Upper lobe of right lung (tissue), 1 donor: ENCODE data around the gene HES7. TPM values are rescaled to one million over a fixed set of nuclear protein-coding genes. Genes with fewer than 3 reads are reported as not detected.

Experiments used
- ATAC-seq: fragments of 200-7000 bp; cut with Tn5 transposase; one replicate; pipeline ENCODE4 v1.9.1; 2020; ENCODE audit warnings: mild to moderate bottlenecking, moderate library complexity
- DNase-seq: peaks from one replicate; pipeline ENCODE4 v3.0.0-alpha.2; 2020
- H3K27ac ChIP-seq: fragments of 200-600 bp; one replicate; pipeline ENCODE4 v1.8.0; 2022
- H3K27me3 ChIP-seq: fragments of 200-600 bp; one replicate; pipeline ENCODE4 v1.8.0; 2022; ENCODE audit warnings: mild to moderate bottlenecking
- H3K36me3 ChIP-seq: fragments of 200-600 bp; one replicate; pipeline ENCODE4 v1.8.0; 2022
- H3K4me1 ChIP-seq: fragments of 200-600 bp; one replicate; pipeline ENCODE4 v1.8.0; 2022
- H3K4me3 ChIP-seq: fragments of 200-600 bp; one replicate; pipeline ENCODE4 v1.8.0; 2022; ENCODE audit warnings: mild to moderate bottlenecking
- H3K9me3 ChIP-seq: fragments of 200-600 bp; one replicate; pipeline ENCODE4 v1.8.0; 2022
- intact Hi-C: fragments of 100-400 bp; cut with DNase I; formaldehyde crosslinking; loops from one replicate; pipeline ENCODE4 v1.11.0; 2022
- total RNA-seq: library from RNA; stranded (reverse); fragmentation: NEBNext Ultra II Directional; extraction: Animal tissue kit (Norgen Biotek cat#: 25700); gene quantifications from one replicate; pipeline ENCODE4 v1.2.1, GENCODE V29; 2021
- TF ChIP-seq, protein P1 (sequence below): fragments of 200-600 bp; IDR thresholded peaks from one replicate; pipeline ENCODE4 v1.8.0; 2022; ENCODE audit warnings: antibody characterized with exemption
- donor health status: DM: no; HTN: yes; CAD: no; lungs with severe emphysema.

Gene HES7
- total RNA-seq, 1 donor from 2014 or later: not detected

DNA sequence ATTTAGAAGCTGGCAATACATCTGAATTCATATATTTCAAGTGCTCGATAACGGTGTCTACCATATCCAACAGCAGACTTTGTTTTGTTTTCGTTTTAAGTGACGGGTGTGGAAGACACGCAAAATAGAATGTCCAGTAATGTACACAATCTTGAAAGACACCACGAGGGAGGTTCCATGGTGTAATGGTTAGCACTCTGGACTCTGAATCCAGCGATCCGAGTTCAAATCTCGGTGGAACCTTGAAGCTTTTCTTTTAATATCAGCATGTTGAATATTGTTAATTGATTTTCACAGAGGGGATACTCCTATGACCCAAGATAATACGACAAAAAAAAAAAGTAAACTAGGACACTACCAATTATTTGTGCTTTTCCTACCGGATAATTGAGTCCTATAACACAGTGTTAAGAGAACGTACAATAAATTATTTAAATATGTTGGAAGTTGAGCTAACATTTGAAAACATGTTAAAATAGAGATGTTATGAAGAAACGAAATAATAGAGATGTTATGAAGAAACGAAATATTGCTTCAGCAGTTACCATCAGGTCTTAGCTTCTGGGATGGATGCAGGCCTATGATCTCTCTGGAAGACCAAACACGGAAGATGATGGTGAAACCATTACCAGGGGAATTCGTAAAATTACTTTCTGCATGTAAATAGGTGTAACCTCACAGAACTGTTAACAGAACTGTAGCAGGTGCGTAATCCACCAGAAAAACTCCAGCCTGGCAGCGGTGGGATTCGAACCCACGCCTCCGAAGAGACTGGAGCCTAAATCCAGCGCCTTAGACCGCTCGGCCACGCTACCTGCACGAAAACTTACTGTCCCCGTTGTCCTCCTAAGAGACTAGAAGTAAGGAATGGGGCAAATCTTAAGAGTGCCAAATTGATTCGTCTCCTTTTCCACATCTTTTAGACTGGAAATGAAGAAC is 4.1 kb downstream of the HES7 start:
- Histone ChIP-seq H3K4me1 (peaks cover 63% of the 10 kb centered on the region), H3K27me3 (peaks cover 47% of the 10 kb centered on the region), H3K27ac (peak overlapping the region; percentile 68), H3K9me3 (no peaks in the 10 kb centered on the region), H3K4me3 (peak overlapping the region; percentile 67), H3K36me3 (no peaks in the 10 kb centered on the region)
- TF ChIP-seq, protein P1, sequence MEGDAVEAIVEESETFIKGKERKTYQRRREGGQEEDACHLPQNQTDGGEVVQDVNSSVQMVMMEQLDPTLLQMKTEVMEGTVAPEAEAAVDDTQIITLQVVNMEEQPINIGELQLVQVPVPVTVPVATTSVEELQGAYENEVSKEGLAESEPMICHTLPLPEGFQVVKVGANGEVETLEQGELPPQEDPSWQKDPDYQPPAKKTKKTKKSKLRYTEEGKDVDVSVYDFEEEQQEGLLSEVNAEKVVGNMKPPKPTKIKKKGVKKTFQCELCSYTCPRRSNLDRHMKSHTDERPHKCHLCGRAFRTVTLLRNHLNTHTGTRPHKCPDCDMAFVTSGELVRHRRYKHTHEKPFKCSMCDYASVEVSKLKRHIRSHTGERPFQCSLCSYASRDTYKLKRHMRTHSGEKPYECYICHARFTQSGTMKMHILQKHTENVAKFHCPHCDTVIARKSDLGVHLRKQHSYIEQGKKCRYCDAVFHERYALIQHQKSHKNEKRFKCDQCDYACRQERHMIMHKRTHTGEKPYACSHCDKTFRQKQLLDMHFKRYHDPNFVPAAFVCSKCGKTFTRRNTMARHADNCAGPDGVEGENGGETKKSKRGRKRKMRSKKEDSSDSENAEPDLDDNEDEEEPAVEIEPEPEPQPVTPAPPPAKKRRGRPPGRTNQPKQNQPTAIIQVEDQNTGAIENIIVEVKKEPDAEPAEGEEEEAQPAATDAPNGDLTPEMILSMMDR: no peak
- DNase-seq (peak; percentile 86), ATAC-seq (peak; percentile 57)
- intact Hi-C loops: loop anchor here (5.0 kb wide), 1 partner anchor 67 kb away; no protein-coding TSS in a partner anchor

DNA sequence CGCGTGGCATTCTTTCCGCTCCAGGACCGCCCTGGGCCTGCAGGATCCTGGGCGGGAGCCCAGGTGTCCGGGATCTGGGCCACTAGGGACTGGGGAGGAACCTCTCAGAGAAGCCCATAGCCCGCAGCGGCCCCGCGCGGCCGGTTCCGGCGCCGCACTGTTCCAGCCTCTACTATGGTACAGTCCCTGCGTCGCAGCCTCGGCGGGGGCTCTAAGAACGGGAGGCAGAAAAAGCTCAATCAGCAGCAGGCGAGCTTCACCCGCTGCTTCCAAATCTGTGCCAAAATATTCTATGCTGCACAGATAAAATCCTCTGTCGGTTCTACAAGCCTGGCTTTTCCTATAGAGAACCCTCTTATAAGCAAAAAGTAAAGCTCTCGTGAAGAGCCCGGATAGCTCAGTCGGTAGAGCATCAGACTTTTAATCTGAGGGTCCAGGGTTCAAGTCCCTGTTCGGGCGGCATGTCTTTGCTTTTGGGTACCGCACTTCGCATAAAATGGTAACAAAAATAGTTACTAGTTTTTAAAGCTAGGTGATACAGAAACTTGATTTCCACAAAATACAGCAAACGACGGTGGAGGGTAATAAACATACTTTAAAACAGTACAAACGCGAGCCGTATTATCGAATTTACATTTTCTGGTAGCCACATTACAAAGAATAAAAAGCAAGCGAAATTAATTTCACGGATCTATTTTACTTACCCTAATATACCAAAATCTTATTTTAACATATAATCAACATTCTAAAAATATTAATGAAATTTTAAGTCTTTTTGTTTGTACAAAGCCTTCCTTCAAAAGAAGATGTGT is 4.9 kb downstream of the HES7 start:
- no peaks in the 10 kb centered on the region for H3K36me3 ChIP-seq
- peak; percentile 94 for DNase-seq
- H3K9me3 ChIP-seq: no peaks in the 10 kb centered on the region
- H3K27ac ChIP-seq: peak overlapping the region; percentile 68
- peaks cover 54% of the 10 kb centered on the region for H3K4me1 ChIP-seq
- TF ChIP-seq, protein P1: peak; percentile 90
- H3K27me3 ChIP-seq: peaks cover 46% of the 10 kb centered on the region
- intact Hi-C loops: no loop called here
- ATAC-seq: peak; percentile 83
- peak overlapping the region; percentile 67 for H3K4me3 ChIP-seq

DNA sequence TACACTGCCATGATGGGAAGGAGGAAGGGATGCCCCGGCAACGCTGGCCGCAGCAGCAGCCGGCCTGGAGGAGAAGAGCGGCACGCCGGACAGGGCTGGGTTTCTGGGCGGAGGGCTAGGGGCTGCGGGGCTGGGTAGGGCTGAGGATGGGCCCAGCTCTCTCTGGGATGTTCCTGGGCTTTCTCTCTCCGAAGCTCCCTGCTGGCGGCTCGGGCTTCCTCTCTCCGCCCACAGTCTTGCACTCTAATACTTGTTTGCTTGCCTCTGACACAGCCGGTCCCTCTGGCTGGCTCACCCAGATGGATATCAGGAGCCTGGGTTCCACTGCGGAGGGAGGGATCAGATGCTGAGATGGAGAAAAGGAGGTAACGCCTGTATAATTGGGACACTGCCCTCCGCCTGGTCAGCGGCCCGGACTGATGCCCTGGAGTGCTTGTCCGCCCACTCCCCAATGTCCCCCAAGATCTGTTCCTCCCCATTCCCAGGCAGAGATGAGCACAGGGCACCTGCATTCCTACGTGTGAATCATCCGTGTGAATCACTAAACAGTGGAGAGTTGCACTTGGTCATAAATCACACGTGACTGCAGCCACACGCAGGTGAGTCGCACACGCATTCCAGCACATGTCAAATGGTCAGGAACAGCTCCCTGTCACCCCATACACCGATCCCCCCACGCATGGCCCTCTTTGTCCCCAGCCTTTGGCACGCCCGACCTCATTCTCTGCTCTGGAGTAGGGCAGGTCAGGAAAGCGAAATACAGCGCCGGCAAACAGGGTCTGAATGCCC is 5.7 kb downstream of the HES7 start, which contains the start of gene ALOXE3:
TSS of gene ALOXE3 (minus strand) at position 535 of the 789 bp plus-strand sequence. CDS start at position 11, 524 bp downstream.
- Histone ChIP-seq H3K9me3 (no peaks in the 10 kb centered on the region), H3K27ac (peak within 1 kb of the TSS; percentile 68), H3K4me3 (peak within 1 kb of the TSS; percentile 67), H3K27me3 (peaks cover 46% of the 10 kb centered on the region), H3K36me3 (no peaks in the 10 kb centered on the region), H3K4me1 (peaks cover 46% of the 10 kb centered on the region)
- TF ChIP-seq, protein P1: no peak
- ATAC-seq (peak; percentile 6), DNase-seq (no peak)
- intact Hi-C loops: no loop called here

DNA sequence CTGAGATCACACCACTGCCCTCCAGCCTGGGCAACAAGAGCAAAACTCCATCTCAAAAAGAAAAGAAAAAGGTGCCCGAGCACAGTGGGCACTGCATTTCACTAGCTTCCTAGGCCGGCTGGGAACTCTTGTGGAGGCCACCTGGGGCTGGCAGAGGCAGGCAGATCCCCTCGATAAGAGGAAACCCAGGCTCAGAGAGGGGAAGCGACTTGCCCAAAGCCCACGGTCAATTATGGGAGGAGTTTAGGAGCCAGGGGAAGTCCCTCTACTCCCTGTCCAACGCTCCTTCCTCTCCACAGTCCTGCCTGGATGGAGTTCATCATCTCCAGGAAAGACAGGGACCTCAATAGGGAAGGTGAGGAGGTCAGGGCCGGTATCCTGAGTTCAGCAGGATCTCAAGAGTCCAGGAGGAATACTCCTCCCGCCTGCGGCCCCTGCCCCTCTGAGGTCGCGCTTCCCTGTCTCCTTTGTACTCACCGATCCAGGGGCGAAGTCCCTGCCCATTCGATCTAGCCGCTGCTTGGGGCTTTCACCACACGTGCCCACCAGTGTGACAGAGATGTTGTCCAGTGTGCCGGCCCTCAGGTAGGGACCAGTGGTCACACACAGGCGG is 6.4 kb downstream of the HES7 start:
- Histone ChIP-seq H3K4me1 (peaks cover 40% of the 10 kb centered on the region), H3K4me3 (peak overlapping the region; percentile 67), H3K27ac (no peak overlapping the region), H3K36me3 (no peaks in the 10 kb centered on the region), H3K9me3 (no peaks in the 10 kb centered on the region), H3K27me3 (peaks cover 47% of the 10 kb centered on the region)
- TF ChIP-seq, protein P1: no peak
- intact Hi-C loops: no loop called here
- DNase-seq (no peak), ATAC-seq (no peak)

DNA sequence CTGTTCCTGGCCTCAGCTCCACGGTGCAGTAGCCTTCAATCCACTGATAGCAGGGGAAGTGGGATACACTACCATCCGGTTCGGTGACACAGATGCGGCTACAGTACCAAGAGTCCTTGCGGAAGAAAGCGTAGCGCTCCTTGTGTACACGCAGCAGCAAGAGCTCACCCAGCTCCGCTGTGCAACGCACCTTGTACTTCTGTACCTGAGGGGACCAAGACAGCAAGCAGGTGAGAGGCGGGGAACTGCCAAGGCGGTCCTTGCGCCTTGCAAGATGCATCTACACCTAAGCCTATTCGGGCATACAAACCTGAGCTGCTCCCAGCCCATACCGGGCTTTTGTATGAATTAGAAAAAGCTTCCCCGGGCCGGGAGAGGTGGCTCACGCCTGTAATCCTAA is 7.1 kb downstream of the HES7 start:
- H3K9me3 ChIP-seq: no peaks in the 10 kb centered on the region
- no peak overlapping the region for H3K27ac ChIP-seq
- DNase-seq (no peak), ATAC-seq (no peak)
- intact Hi-C loops: no loop called here
- H3K4me1 ChIP-seq: peaks cover 36% of the 10 kb centered on the region
- H3K27me3 ChIP-seq: peaks cover 54% of the 10 kb centered on the region
- TF ChIP-seq, protein P1: no peak
- H3K4me3 ChIP-seq: no peak overlapping the region
- H3K36me3 ChIP-seq: no peaks in the 10 kb centered on the region
